ENCODE results near the gene KCNIP1. TPM values are rescaled to one million over a fixed set of nuclear protein-coding genes. Genes with fewer than 3 reads are reported as not detected.

KCNIP1 gene
- total RNA-seq = 51.2 TPM

DNA sequence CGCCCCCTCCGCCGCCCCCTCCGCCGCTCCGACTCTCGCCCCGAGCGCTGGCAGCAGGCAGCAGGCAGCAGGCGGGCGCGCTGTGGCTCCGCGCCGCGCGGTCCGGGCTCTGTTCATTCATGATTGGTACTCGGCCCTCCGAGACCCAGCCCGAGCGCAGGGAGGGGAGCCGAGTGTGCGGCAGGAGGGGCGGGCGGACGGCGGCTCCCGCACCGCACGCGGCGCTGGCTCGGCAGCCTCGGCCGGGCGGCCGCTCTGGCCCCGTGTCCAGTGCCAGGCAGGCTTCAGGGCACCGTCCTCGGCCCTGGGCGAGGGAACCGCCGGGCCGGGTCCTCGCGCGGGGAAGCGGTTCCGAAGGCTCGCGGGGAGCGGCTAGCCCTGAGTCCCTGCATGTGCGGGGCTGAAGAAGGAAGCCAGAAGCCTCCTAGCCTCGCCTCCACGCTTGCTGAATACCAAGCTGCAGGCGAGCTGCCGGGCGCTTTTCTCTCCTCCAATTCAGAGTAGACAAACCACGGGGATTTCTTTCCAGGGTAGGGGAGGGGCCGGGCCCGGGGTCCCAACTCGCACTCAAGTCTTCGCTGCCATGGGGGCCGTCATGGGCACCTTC lies at the start of gene KCNIP1:
KCNIP1 (plus strand) TSS at position 31 of the 607 bp plus-strand sequence.

DNA sequence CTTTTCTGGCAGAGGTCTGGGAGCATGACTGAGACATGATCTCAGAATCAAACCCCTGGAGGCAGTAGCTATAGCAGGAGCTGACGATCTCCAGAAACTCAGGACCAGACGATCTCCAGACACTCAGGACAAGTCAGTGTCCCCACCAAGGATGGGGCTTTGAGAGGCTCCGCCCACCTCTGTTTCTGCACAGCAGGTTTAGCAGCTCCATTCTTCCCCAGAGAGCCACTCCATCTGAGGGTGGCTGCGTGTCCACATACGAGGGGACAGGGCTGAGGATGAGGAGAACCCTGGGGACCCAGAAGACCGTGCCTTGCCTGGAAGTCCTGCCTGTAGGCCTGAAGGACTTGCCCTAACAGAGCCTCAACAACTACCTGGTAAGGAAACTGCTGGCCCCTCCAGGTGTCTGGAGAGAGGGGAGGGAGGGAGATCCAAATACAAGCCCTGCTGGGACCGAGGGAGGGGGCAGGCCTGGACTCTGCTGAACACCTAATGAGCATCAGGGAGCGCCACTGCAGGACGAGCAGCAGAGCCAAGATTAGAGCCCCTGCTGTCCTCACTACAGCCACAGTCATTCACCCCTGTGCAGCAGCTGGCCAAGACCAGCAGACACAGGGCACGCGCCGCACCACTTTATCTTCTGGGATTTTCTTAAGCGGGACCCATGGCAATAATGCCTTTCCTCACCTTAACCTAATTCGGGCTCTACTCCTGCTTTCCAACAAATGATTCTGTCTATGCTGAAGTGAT lies 279.9 kb downstream of the KCNIP1 start, which contains the start of gene GABRP:
GABRP (plus strand) TSS at position 228 of the 750 bp plus-strand sequence. CDS start 4,891 bp downstream, outside the sequence.

Other genes starting within 250 kb of the KCNIP1 start
- 2.5 TPM for gene LCP2, start 206.2 kb upstream of the KCNIP1 start, total RNA-seq
- 0.23 TPM for gene KCNMB1, start 114.7 kb upstream of the KCNIP1 start, total RNA-seq

Measured in diencephalon (tissue), 1 donor.